Measurements from ENCODE around the gene S100A13.

DNA sequence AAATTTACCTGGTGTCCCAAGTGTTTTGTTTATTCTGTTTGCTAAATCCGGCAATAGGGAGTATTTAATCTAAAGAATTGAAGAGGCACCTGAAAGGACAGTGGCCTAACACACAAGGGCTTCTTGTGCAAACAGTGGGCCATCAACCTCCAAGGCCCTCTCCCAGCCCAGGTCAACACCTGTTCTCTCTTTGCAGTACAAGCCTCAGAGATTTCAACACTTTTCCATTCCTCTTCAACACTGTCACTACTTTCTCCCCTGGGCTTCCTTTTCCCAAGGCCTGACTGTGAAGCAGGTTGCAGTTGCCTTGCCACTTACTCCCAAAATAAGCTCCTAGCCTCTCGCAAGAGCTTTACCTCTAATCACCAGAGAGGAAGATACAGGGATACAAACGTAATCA, 28.0 kb upstream of the S100A13 start:
- TF ChIP-seq, protein P1, sequence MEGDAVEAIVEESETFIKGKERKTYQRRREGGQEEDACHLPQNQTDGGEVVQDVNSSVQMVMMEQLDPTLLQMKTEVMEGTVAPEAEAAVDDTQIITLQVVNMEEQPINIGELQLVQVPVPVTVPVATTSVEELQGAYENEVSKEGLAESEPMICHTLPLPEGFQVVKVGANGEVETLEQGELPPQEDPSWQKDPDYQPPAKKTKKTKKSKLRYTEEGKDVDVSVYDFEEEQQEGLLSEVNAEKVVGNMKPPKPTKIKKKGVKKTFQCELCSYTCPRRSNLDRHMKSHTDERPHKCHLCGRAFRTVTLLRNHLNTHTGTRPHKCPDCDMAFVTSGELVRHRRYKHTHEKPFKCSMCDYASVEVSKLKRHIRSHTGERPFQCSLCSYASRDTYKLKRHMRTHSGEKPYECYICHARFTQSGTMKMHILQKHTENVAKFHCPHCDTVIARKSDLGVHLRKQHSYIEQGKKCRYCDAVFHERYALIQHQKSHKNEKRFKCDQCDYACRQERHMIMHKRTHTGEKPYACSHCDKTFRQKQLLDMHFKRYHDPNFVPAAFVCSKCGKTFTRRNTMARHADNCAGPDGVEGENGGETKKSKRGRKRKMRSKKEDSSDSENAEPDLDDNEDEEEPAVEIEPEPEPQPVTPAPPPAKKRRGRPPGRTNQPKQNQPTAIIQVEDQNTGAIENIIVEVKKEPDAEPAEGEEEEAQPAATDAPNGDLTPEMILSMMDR (conservative IDR thresholded peaks at IDR 0.05; ENCODE audit: low read depth, low read length), result no peak
- no peak for TF ChIP-seq EZH2 (IDR thresholded peaks at IDR 0.05; ENCODE audit: borderline replicate concordance, low read depth, low read length, poor library complexity, severe bottlenecking)

Measured in A673 (cell line).